Stomach (tissue), 9 donors: ENCODE data around the gene MPP1. TPM values are rescaled to one million over a fixed set of nuclear protein-coding genes. Genes with fewer than 3 reads are reported as not detected.

Source experiments
- DNase-seq, 2 donors: peaks; one replicate each; pipeline versions ENCODE4 v3.0.0 to v3.0.0-alpha.2; 2013 to 2019
- H3K27ac ChIP-seq, 5 donors: fragments of 200-600 bp in 4 of 5; sonication (generic) in 4 of 5; one replicate each; pipeline ENCODE4 v1.5.1; 2013 to 2019; ENCODE audit warnings: mild to moderate bottlenecking in 1 of 5, moderate library complexity in 1 of 5
- H3K27me3 ChIP-seq, 3 donors: fragments of 200-600 bp; sonication (generic); one replicate each; pipeline ENCODE4 v1.5.1; 2017 to 2019; ENCODE audit warnings: mixed run types in 1 of 3
- H3K36me3 ChIP-seq, 4 donors: fragments of 200-600 bp; sonication (generic); 1 replicate in 3 of 4; 2 replicates in 1 of 4; pipeline ENCODE4 v1.5.1; 2016 to 2019
- H3K4me1 ChIP-seq, 4 donors: fragments of 200-600 bp; sonication (generic); one replicate each; pipeline ENCODE4 v1.5.1; 2016 to 2019
- H3K4me3 ChIP-seq, 4 donors: fragments of 200-600 bp; sonication (generic) in 3 of 4; one replicate each; pipeline ENCODE4 v1.5.1; 2016 to 2019; ENCODE audit warnings: mild to moderate bottlenecking in 1 of 4
- H3K9me3 ChIP-seq, 4 donors: fragments of 200-600 bp; sonication (generic); one replicate each; pipeline ENCODE4 v1.5.1; 2016 to 2019
- CTCF ChIP-seq, 7 experiments: fragments of 450-650 bp in 4 of 7; fragments of 200-600 bp in 3 of 7; sonication (generic) in 3 of 7; IDR thresholded peaks; one replicate each; pipeline ENCODE4 v1.5.1; 2016 to 2019; ENCODE audit warnings: antibody characterized with exemption in 7 of 7, control low read depth in 2 of 7, mild to moderate bottlenecking in 1 of 7
- EP300 ChIP-seq: sonication (generic); formaldehyde crosslinking; IDR thresholded peaks from one replicate; pipeline ENCODE4 v1.6.1; 2017; ENCODE audit warnings: antibody characterized with exemption
- POLR2A ChIP-seq, 4 donors: fragments of 450-650 bp; IDR thresholded peaks; one replicate each; pipeline ENCODE4 v1.6.1; 2016; ENCODE audit warnings: antibody characterized with exemption in 4 of 4, control low read depth in 2 of 4, mild to moderate bottlenecking in 1 of 4, moderate library complexity in 1 of 4
- POLR2AphosphoS5 ChIP-seq, 3 donors: sonication (generic); formaldehyde crosslinking; IDR thresholded peaks; one replicate each; pipeline ENCODE4 v1.6.1; 2016; ENCODE audit warnings: antibody characterized with exemption in 3 of 3
- WGBS, 5 donors: extraction: QIAGEN DNeasy Blood & Tissue Kit in 3 of 5; methylation state at CpG; one replicate each; pipeline versions ENCODE4 v1.1.5 to v1.1.7; 2013 to 2018; 5-methylcytosine and 5-hydroxymethylcytosine counted together
- intact Hi-C: fragments of 100-400 bp; cut with DNase I; formaldehyde crosslinking; loops from one replicate; pipeline ENCODE4 v1.15.1; 2023; ENCODE audit warnings: low total_unique reads
- polyA plus RNA-seq, 3 donors: library from polyadenylated mRNA; stranded (reverse); fragments of 200-250 nt; gene quantifications; one replicate each; pipeline ENCODE4 v1.2.3, GENCODE V29; 2013
- total RNA-seq, 5 donors: library from RNA; depleted of rRNA; stranded (reverse); fragments of >200 nt; gene quantifications; one replicate each; pipeline versions ENCODE4 v1.1.0 to v1.2.3, GENCODE V29; 2014 to 2016
- donor health status: healthy with polysubstance abuse.
- donor health status: Bipolar disorder and iron deficiency.
- donor health status: healthy.

MPP1 gene
- total and polyA plus RNA-seq, 8 donors, result 3.5 to 26.4 (median 9.1) TPM

- Histone ChIP-seq H3K4me3 (no peak overlapping the region), H3K9me3 (peaks cover 0 to 11% (median 4%) of the 10 kb centered on the region in 4 donors), H3K36me3 (no peaks in the 10 kb centered on the region), H3K4me1 (peaks cover 0 to 18% (median 4%) of the 10 kb centered on the region in 4 donors), H3K27me3 (peaks cover 0 to 9% (median 0%) of the 10 kb centered on the region in 3 donors), H3K27ac (no peak overlapping the region)
- DNase-seq, result no peak
- TF ChIP-seq POLR2AphosphoS5 (IDR thresholded peaks at IDR 0.05) (no peak), EP300 (no peak), CTCF (IDR thresholded peaks at IDR 0.05) (no peak), POLR2A (IDR thresholded peaks at IDR 0.05) (no peak)
- WGBS, 5 donors, result 81 to 96% (median 94%) methylated on average over 5 of the region's 5 CpGs
- intact Hi-C loops, result no loop called here
These were observed 1.7 kb upstream of the MPP1 start for GRCh38 chrX:154806837-154807501.

- TF ChIP-seq CTCF (IDR thresholded peaks at IDR 0.05) (no peak), POLR2AphosphoS5 (IDR thresholded peaks at IDR 0.05) (no peak), POLR2A (IDR thresholded peaks at IDR 0.05) (no peak), EP300 (no peak)
- peak overlapping the region in 4 of 5 donors; percentile 61 to 80 (median 70) for H3K27ac ChIP-seq
- H3K4me1 ChIP-seq, result peaks cover 0 to 18% (median 4%) of the 10 kb centered on the region in 4 donors
- H3K36me3 ChIP-seq, result no peaks in the 10 kb centered on the region
- no peak for DNase-seq
- WGBS, 5 donors, result 5 to 46% (median 21%) methylated on average over 7 to 13 of the region's 13 CpGs
- peaks cover 0 to 11% (median 4%) of the 10 kb centered on the region in 4 donors for H3K9me3 ChIP-seq
- peaks cover 0 to 9% (median 0%) of the 10 kb centered on the region in 3 donors for H3K27me3 ChIP-seq
- peak overlapping the region; percentile 54 to 67 (median 63) for H3K4me3 ChIP-seq
- intact Hi-C loops, result no loop called here
These were observed 409 bp upstream of the MPP1 start for GRCh38 chrX:154805696-154806091.

- WGBS, 5 donors, result 30 to 46% (median 37%) methylated on average over 5 to 7 of the region's 7 CpGs
- H3K27ac ChIP-seq, result peak overlapping the region in 4 of 5 donors; percentile 61 to 80 (median 71)
- H3K27me3 ChIP-seq, result peaks cover 0 to 9% (median 0%) of the 10 kb centered on the region in 3 donors
- intact Hi-C loops, result no loop called here
- H3K36me3 ChIP-seq, result no peaks in the 10 kb centered on the region
- H3K4me1 ChIP-seq, result peaks cover 9 to 31% (median 15%) of the 10 kb centered on the region in 4 donors
- TF ChIP-seq POLR2A (IDR thresholded peaks at IDR 0.05) (no peak), POLR2AphosphoS5 (IDR thresholded peaks at IDR 0.05) (no peak), EP300 (no peak), CTCF (IDR thresholded peaks at IDR 0.05) (no peak)
- H3K4me3 ChIP-seq, result peak overlapping the region; percentile 54 to 67 (median 63)
- DNase-seq, result no peak
- peaks cover 0 to 11% (median 4%) of the 10 kb centered on the region in 4 donors for H3K9me3 ChIP-seq
These were observed 876 bp downstream of the MPP1 start for GRCh38 chrX:154804261-154804956.

- Histone ChIP-seq H3K36me3 (no peaks in the 10 kb centered on the region), H3K27ac (no peak overlapping the region), H3K9me3 (peaks cover 0 to 11% (median 4%) of the 10 kb centered on the region in 4 donors), H3K27me3 (peaks cover 0 to 9% (median 0%) of the 10 kb centered on the region in 3 donors), H3K4me1 (peaks cover 11 to 36% (median 21%) of the 10 kb centered on the region in 4 donors), H3K4me3 (no peak overlapping the region)
- intact Hi-C loops, result no loop called here
- no peak for DNase-seq
- 65 to 85% (median 70%) methylated on average over 2 of the region's 2 CpGs for WGBS, 5 donors
- no peak for TF ChIP-seq POLR2AphosphoS5 (IDR thresholded peaks at IDR 0.05)
- no peak for TF ChIP-seq POLR2A (IDR thresholded peaks at IDR 0.05)
- no peak for TF ChIP-seq EP300
- TF ChIP-seq CTCF (IDR thresholded peaks at IDR 0.05), result no peak
These were observed 2.3 kb downstream of the MPP1 start for GRCh38 chrX:154802947-154803346.
